SK-N-SH (cell line): ENCODE results near the gene SP9.

Experiments used
- CTCF ChIP-seq: fragments of 200-600 bp; sonication (generic); IDR thresholded peaks from 2 replicates; pipeline ENCODE4 v1.6.1; 2017; ENCODE audit warnings: antibody characterized with exemption, mild to moderate bottlenecking, moderate library complexity
- SIN3A ChIP-seq: IDR thresholded peaks from 2 replicates; pipeline ENCODE4 v1.6.1; 2012; ENCODE audit warnings: low read depth, mild to moderate bottlenecking, low read length, moderate library complexity, borderline replicate concordance

GRCh38 chr2:174327841-174328113, 7.0 kb upstream of the SP9 start:
- TF ChIP-seq CTCF (no peak), SIN3A (no peak)
